ENCODE results near the gene NDUFB7.

NDUFB7 gene

GRCh38 chr19:14536926-14537692 lies 34.8 kb downstream of the NDUFB7 start:
- H3K27me3 ChIP-seq = no peaks in the 10 kb centered on the region
- peaks cover 0 to 5% (median 1%) of the 10 kb centered on the region in 4 donors for H3K4me1 ChIP-seq
- H3K4me3 ChIP-seq = peak overlapping the region in 1 of 2 donors; percentile 33
- H3K9me3 ChIP-seq = no peaks in the 10 kb centered on the region
- peak; percentile 51 to 80 for DNase-seq
- intact Hi-C loops (cut with DNase I; ENCODE audit: low total_unique reads) = no loop called here
- H3K27ac ChIP-seq = no peak overlapping the region
- no peak for TF ChIP-seq CTCF (IDR thresholded peaks at IDR 0.05)
- no peaks in the 10 kb centered on the region for H3K36me3 ChIP-seq

GRCh38 chr19:14533450-14533849 lies 38.4 kb downstream of the NDUFB7 start:
- intact Hi-C loops (cut with DNase I; ENCODE audit: low total_unique reads) = no loop called here
- Histone ChIP-seq H3K27ac (no peak overlapping the region), H3K4me1 (peaks cover 0 to 32% (median 8%) of the 10 kb centered on the region in 4 donors), H3K4me3 (no peak overlapping the region), H3K27me3 (no peaks in the 10 kb centered on the region), H3K36me3 (no peaks in the 10 kb centered on the region), H3K9me3 (no peaks in the 10 kb centered on the region)
- no peak for DNase-seq
- no peak for TF ChIP-seq CTCF (IDR thresholded peaks at IDR 0.05)

GRCh38 chr19:14530506-14530905 lies 41.4 kb downstream of the NDUFB7 start:
- Histone ChIP-seq H3K9me3 (no peaks in the 10 kb centered on the region), H3K4me1 (peaks cover 0 to 30% (median 7%) of the 10 kb centered on the region in 4 donors), H3K27ac (peak overlapping the region; percentile 83 to 85), H3K36me3 (no peaks in the 10 kb centered on the region), H3K27me3 (no peaks in the 10 kb centered on the region), H3K4me3 (peak overlapping the region; percentile 71 to 91)
- no peak for TF ChIP-seq CTCF (IDR thresholded peaks at IDR 0.05)
- intact Hi-C loops (cut with DNase I; ENCODE audit: low total_unique reads) = no loop called here
- no peak for DNase-seq

- Histone ChIP-seq H3K9me3 (no peaks in the 10 kb centered on the region), H3K27me3 (no peaks in the 10 kb centered on the region), H3K27ac (peak overlapping the region; percentile 83 to 85), H3K4me1 (peaks cover 0 to 30% (median 7%) of the 10 kb centered on the region in 4 donors), H3K4me3 (peak overlapping the region; percentile 71 to 91), H3K36me3 (no peaks in the 10 kb centered on the region)
- intact Hi-C loops (cut with DNase I; ENCODE audit: low total_unique reads) = no loop called here
- no peak for DNase-seq
- no peak for TF ChIP-seq CTCF (IDR thresholded peaks at IDR 0.05)
Measured at GRCh38 chr19:14530005-14530348, 41.9 kb downstream of the NDUFB7 start.

GRCh38 chr19:14529254-14530004 lies 42.4 kb downstream of the NDUFB7 start, which contains the start of gene TECR:
TSS of gene TECR (plus strand) at chr19:14529594. CDS start at chr19:14529697, 103 bp downstream.
- TF ChIP-seq CTCF (IDR thresholded peaks at IDR 0.05) = no peak
- Histone ChIP-seq H3K4me1 (peaks cover 0 to 30% (median 7%) of the 10 kb centered on the region in 4 donors), H3K4me3 (peak within 1 kb of the TSS; percentile 71 to 91), H3K9me3 (no peaks in the 10 kb centered on the region), H3K36me3 (no peaks in the 10 kb centered on the region), H3K27me3 (no peaks in the 10 kb centered on the region), H3K27ac (peak within 1 kb of the TSS; percentile 83 to 85)
- intact Hi-C loops (cut with DNase I; ENCODE audit: low total_unique reads) = no loop called here
- DNase-seq = peak; percentile 100

Data from tibial artery (tissue), 4 donors.